ENCODE data around the gene KDM2A.

Gene KDM2A

DNA sequence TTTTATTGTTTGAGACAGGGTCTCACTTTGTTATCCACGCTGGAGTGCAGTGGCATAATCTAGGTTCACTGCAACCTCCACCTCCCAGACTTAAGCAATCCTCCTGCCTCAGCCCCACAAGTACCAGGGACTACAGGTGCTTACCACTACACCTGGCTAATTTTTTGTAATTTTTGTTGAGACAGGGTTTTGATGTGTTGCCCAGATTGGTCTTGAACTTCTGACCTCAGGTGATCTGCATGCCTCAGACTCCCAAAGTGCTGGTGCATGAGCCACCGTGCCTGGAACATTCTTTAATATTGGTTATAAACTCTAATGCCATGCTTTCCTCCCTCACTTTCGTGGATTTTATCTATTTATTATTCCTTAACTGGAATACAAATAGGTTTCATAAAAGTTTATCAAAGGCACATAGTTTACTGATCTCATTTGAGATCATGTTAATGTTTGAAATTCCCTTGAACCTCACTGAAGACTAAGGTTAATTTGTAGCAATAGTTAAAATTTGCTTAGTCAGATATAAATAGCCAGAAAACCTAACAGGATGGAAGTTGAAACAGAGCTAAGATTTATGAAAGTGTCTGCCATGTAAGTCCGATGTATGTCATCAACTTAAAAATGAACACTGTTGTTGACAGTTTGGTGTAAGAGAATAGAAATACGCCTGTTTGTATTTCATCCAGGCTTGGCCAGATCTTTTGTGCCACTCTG is 27.6 kb downstream of the KDM2A start:
- ATAC-seq (ENCODE audit: insufficient read depth, low read depth) = no peak
- peaks cover 20% of the 10 kb centered on the region; the same call in 1 of the 2 replicates for H4K20me1 ChIP-seq (ENCODE audit: insufficient read depth, low read length)
- no peaks in the 10 kb centered on the region for H3K4me1 ChIP-seq (ENCODE audit: insufficient read depth, low read length)
- no peak for TF ChIP-seq EZH2 (IDR thresholded peaks at IDR 0.05; ENCODE audit: borderline replicate concordance, low read depth, low read length, severe bottlenecking)
- TF ChIP-seq, protein P1, sequence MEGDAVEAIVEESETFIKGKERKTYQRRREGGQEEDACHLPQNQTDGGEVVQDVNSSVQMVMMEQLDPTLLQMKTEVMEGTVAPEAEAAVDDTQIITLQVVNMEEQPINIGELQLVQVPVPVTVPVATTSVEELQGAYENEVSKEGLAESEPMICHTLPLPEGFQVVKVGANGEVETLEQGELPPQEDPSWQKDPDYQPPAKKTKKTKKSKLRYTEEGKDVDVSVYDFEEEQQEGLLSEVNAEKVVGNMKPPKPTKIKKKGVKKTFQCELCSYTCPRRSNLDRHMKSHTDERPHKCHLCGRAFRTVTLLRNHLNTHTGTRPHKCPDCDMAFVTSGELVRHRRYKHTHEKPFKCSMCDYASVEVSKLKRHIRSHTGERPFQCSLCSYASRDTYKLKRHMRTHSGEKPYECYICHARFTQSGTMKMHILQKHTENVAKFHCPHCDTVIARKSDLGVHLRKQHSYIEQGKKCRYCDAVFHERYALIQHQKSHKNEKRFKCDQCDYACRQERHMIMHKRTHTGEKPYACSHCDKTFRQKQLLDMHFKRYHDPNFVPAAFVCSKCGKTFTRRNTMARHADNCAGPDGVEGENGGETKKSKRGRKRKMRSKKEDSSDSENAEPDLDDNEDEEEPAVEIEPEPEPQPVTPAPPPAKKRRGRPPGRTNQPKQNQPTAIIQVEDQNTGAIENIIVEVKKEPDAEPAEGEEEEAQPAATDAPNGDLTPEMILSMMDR (IDR thresholded peaks at IDR 0.05; ENCODE audit: borderline replicate concordance, extremely low read depth, low read length, poor library complexity, severe bottlenecking) = no peak
- H3K79me2 ChIP-seq (ENCODE audit: insufficient read depth, low read length) = peaks cover 93% of the 10 kb centered on the region
- H3K36me3 ChIP-seq (ENCODE audit: insufficient read depth, low read length) = peaks cover 58% of the 10 kb centered on the region
- DNase-seq = no peak
- H2AFZ ChIP-seq (ENCODE audit: low read depth, low read length) = no peak overlapping the region
- H3K9ac ChIP-seq (ENCODE audit: low read depth, low read length) = no peak overlapping the region
- H3K4me2 ChIP-seq (ENCODE audit: insufficient read depth, low read length) = no peak overlapping the region
- no peak overlapping the region for H3K4me3 ChIP-seq (ENCODE audit: low read depth in 1 of 2, low read length in 2 of 2)
- no peak overlapping the region for H3K27ac ChIP-seq (ENCODE audit: low read length)
- no peaks in the 10 kb centered on the region for H3K27me3 ChIP-seq (ENCODE audit: insufficient read depth, low read length, poor library complexity)
- H3K9me3 ChIP-seq (ENCODE audit: insufficient read depth, low read length, severe bottlenecking) = no peaks in the 10 kb centered on the region

DNA sequence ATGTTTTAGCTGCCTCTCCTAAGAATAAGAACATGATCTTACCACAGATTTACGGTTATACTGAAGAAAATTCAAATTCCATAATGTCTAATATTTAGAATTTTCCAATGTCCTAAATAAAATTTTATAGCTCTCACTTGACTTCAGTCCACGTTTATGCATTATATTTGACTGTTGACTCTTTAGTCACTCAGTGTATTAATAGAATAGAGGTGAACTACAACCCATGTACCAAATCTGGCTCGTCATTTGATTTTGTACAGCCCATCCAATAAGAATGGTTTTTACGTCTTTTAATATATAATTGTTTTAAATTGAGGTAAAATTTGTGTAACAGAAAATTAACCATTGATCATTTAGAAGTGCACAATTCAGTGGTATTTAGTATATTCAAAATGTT is 34.9 kb downstream of the KDM2A start:
- Histone ChIP-seq H3K27me3 (ENCODE audit: insufficient read depth, low read length, poor library complexity) (no peaks in the 10 kb centered on the region), H3K79me2 (ENCODE audit: insufficient read depth, low read length) (peaks cover 89% of the 10 kb centered on the region)
- no peak for ATAC-seq (ENCODE audit: insufficient read depth, low read depth)

DNA sequence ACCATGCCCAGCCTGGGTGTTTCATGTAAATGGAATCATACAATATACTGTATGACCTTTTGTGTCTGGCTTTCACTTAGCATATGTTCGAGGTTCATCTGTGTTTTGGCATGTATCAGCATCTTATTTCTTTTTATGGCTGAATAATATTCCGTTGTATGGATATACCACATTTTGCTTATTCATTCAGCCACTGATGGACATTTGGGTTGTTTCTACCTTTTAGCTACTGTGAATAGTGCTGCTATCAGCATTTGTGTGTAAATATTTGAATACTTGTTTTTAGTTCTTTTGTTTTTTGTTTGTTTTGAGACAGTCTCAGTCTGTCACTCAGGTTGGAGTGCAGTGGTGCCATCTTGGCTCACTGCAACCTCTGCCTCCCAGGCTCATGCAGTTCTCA is 35.7 kb downstream of the KDM2A start:
- peaks cover 21% of the 10 kb centered on the region; the same call in 1 of the 2 replicates for H4K20me1 ChIP-seq (ENCODE audit: insufficient read depth, low read length)
- no peaks in the 10 kb centered on the region for H3K9me3 ChIP-seq (ENCODE audit: insufficient read depth, low read length, severe bottlenecking)
- no peak overlapping the region for H3K27ac ChIP-seq (ENCODE audit: low read length)
- H3K4me1 ChIP-seq (ENCODE audit: insufficient read depth, low read length) = no peaks in the 10 kb centered on the region
- peaks cover 90% of the 10 kb centered on the region for H3K79me2 ChIP-seq (ENCODE audit: insufficient read depth, low read length)
- DNase-seq = no peak
- H2AFZ ChIP-seq (ENCODE audit: low read depth, low read length) = no peak overlapping the region
- no peak overlapping the region for H3K4me3 ChIP-seq (ENCODE audit: low read depth in 1 of 2, low read length in 2 of 2)
- TF ChIP-seq, protein P1 (IDR thresholded peaks at IDR 0.05; ENCODE audit: borderline replicate concordance, extremely low read depth, low read length, poor library complexity, severe bottlenecking) = no peak
- TF ChIP-seq EZH2 (IDR thresholded peaks at IDR 0.05; ENCODE audit: borderline replicate concordance, low read depth, low read length, severe bottlenecking) = no peak
- no peak overlapping the region for H3K4me2 ChIP-seq (ENCODE audit: insufficient read depth, low read length)
- no peak overlapping the region for H3K9ac ChIP-seq (ENCODE audit: low read depth, low read length)
- ATAC-seq (ENCODE audit: insufficient read depth, low read depth) = no peak
- H3K27me3 ChIP-seq (ENCODE audit: insufficient read depth, low read length, poor library complexity) = no peaks in the 10 kb centered on the region
- H3K36me3 ChIP-seq (ENCODE audit: insufficient read depth, low read length) = peaks cover 30% of the 10 kb centered on the region

More for the DNA sequence above, 34.9 kb downstream of the KDM2A start:
- no peak for DNase-seq
- Histone ChIP-seq H3K9ac (ENCODE audit: low read depth, low read length) (no peak overlapping the region), H3K4me2 (ENCODE audit: insufficient read depth, low read length) (no peak overlapping the region), H3K9me3 (ENCODE audit: insufficient read depth, low read length, severe bottlenecking) (no peaks in the 10 kb centered on the region), H3K4me3 (ENCODE audit: low read depth in 1 of 2, low read length in 2 of 2) (no peak overlapping the region), H3K27ac (ENCODE audit: low read length) (no peak overlapping the region), H4K20me1 (ENCODE audit: insufficient read depth, low read length) (peaks cover 20% of the 10 kb centered on the region; the same call in 1 of the 2 replicates), H3K4me1 (ENCODE audit: insufficient read depth, low read length) (no peaks in the 10 kb centered on the region), H3K36me3 (ENCODE audit: insufficient read depth, low read length) (peaks cover 35% of the 10 kb centered on the region), H2AFZ (ENCODE audit: low read depth, low read length) (no peak overlapping the region)
- TF ChIP-seq, protein P1 (IDR thresholded peaks at IDR 0.05; ENCODE audit: borderline replicate concordance, extremely low read depth, low read length, poor library complexity, severe bottlenecking) = no peak
- TF ChIP-seq EZH2 (IDR thresholded peaks at IDR 0.05; ENCODE audit: borderline replicate concordance, low read depth, low read length, severe bottlenecking) = no peak
